Astrocyte of the hippocampus (primary cell): Measurements from ENCODE around the gene CCR7.
"Not testable (repeated sequence)": the region's sequence is repeated elsewhere in the genome, so short reads cannot be mapped to it uniquely, and the experiment has no call there.

Source experiments
- DNase-seq: peaks from one replicate; pipeline ENCODE4 v3.0.0; 2011; ENCODE audit warnings: low read depth, low spot score

The CCR7 gene

DNA sequence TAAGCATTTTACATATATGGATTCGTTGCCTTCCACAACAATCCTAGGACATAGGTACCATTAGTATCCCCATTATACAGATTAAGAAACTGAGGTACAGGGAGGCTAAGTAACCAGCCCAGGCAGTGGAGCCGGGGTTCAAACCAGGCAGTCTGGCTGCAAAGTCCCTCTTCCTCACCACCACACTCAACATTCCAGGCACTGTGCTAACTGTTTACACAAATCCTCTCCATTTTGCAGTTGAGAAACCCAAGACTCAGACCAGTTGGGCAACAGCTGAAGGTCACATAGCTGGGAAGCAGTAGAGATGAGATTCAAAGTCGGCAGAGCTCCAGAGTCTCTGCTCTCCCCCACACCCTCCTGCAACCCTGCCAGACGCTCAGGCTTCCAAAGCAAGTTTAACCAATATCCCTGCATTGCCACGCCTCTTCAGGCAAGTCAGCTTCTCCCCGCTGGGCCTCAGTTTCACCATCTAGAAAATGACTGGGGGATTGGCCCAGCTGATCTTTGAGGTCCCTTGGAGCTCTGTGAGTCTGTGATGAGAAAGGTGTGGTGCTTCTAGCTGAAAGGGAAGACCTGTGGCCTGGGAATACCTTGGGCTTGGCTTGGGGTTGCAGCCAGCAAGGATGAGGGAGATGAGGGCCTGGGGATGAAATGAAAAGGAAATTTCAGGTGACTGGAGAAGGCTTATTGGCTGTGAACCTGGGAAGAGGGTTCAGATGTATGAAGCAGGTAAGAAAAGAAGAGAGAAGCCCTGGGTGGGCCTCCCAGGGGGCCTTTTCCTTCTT, 14.0 kb downstream of the CCR7 start:
- peak; percentile 80 for DNase-seq

DNA sequence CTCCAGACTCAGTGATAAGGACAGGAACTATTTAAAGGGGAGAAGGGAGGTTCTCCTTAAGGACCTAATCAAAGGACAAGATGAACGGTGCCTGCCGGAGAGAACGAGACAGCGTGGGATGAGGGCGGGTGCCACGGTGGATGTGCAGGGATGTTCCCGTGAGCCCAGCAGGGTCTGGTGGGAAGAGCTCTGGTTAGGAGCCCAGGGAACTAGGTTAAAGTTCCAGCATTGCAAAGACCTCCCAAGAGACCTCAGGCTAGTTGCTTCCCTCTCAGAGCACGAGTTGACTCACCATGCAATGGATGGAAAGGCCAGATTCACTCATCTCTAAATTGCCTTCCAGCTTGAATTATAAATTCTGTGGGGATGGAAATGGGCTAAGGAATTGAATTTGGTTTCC, 14.7 kb downstream of the CCR7 start:
- no peak for DNase-seq

DNA sequence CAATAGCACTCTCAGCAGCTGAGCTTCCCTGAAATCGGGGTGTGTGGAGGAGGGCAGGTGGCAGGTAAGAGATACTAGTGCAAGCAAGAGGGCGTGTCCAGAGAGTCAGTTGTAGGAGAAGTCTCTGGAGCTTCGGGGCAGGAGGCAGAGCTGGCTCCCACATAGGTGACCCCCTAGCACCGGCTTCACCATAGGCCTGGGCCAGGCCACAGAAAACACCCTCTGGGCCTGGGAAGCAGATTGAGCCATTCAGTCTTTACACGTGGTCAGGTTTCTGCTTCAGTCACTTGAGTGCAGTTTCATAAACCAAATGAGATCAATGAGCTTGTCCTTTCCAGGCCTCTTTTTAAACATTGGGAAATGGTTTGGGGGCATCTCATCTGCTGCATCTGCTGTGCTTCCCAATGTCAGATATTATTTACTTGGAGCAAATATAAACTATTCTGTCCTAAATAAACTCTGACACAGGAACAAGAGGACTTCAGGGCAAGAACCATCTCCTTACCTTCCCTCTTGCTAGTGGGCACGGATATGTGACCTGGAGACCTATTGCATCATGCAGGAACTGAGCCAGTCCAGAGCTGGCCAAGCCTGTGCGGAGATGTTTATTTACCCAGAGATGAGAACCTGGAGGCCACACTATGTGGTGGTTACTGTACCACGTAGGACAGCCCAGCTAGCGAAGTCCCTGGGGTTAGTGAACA, 16.1 kb downstream of the CCR7 start:
- DNase-seq: peak; percentile 65

DNA sequence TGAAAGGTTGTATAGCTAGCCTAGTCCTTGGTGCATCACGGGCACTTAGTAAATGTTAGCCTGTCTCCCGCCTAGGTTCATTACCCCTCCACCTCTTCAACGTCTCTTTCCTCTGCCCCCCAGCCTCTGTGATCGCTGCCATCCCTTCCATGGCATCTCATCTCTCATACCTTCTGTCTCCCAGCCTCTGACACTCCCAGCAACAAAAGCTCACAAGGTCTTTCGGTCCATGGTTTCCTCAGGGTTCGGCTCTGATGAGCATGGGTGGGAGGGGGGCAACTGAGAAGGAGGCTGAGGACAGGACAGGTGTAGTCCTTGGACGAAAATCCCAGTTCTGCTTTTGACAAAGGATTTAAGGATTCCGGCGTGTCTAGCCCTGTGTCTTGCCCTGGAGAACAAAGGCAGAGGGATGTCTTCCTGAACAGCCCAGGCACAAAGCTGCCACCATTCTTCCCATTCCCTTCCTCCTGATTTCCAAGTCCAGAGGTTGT, 16.7 kb downstream of the CCR7 start:
- DNase-seq: no peak

DNA sequence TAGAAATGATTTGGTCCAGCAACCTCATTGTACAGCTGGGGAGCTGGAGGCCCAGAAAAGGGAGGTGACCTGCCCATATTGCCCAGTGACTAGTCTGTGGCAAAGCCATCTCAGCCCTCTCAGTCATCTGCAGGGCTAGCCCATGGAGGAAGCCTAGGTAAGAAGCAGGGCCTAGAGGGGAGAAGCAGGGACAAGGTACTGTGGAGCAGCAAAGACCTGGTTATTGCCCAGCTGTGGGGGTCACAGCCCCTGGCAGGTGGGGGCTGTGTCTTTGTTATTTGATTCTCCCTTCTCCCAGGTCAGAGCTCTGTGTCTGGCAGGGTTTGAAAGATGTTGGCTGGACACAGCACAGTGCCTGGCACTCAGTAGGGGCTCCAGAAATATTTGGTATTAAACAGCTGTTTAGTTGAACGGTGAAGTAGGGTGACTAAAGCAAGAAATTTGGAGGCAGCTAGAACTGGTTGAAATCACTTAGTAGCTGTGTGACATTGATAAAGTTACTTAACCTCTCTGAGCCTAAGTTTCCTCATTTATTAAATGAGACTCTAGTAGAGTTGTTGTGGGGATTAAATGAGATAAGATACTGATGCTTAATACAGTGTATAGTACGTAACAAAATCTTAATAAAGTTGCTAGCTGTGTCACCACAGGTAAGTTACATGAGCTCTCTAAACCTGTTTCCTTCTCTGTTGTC, 17.3 kb downstream of the CCR7 start:
- no peak for DNase-seq

DNA sequence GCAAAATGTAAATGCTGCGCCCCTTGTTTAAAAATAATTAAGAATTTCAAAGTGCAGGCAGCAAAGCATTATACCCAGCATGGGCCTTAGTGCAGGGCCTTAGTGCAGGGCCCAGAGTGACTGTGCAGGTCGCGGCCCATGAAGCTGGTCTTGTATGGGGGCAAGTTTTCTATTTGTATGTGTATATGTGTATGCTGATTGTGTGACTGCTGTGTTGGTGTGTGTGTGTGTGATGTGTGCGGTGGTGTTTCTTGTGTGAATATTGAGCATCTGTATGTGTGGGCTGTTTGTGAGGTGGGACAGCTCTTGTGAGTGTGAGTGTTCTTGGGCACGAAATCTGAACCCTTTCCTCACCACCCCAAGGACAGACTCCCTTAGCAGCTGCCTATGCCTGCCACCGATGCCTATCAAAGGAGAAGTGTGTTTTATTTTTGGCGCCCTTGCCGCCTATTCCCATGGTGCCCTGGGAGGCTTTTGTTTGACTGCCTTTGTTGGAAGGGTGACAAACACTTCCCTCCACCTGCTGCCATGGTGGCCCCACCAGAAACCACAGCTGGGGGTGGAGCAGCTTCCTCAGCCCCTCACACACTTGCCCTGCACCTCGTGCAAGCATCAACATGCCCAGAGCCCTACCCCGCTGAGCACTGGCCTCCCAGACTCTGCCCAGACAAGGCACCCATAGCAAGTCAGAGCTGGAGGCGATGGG, 18.0 kb downstream of the CCR7 start:
- peak; percentile 60 for DNase-seq

DNA sequence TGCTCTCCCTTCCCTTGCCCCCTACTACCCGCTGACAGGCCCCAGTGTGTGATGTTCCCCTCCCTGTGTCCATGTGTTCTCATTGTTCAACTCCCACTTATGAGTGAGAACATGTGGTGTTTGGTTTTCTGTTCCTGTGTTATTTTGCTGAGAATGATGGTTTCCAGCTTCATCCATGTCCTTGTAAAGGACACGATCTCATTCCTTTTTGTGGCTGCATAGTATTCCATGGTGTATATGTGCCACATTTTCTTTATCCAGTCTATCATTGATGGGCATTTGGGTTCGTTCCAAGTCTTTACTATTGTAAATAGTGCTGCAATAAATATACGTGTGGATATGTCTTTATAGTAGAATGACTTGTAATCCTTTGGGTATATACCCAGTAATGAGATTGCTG, 18.8 kb downstream of the CCR7 start:
- not testable (repeated sequence) for DNase-seq

DNA sequence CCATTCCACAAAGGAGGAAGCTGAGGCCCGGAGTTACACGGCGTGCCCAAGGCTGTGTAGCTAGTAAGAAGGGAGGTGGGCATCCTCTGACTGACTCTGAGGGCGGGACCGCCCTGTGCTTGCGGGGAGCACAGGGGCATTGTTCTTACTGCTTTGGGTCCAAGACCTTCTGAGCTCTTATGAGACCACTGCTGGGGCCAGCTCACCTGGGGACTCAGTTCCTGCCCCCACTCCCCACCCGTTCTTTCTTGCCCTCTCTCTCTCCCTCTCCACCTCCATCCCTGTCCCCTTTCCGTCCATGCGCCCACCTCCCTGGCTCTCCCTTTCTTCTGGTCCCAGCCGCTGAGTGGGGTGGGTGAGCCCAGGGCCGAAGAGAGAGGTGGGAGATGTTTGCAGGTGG, 19.6 kb downstream of the CCR7 start:
- DNase-seq: no peak

DNA sequence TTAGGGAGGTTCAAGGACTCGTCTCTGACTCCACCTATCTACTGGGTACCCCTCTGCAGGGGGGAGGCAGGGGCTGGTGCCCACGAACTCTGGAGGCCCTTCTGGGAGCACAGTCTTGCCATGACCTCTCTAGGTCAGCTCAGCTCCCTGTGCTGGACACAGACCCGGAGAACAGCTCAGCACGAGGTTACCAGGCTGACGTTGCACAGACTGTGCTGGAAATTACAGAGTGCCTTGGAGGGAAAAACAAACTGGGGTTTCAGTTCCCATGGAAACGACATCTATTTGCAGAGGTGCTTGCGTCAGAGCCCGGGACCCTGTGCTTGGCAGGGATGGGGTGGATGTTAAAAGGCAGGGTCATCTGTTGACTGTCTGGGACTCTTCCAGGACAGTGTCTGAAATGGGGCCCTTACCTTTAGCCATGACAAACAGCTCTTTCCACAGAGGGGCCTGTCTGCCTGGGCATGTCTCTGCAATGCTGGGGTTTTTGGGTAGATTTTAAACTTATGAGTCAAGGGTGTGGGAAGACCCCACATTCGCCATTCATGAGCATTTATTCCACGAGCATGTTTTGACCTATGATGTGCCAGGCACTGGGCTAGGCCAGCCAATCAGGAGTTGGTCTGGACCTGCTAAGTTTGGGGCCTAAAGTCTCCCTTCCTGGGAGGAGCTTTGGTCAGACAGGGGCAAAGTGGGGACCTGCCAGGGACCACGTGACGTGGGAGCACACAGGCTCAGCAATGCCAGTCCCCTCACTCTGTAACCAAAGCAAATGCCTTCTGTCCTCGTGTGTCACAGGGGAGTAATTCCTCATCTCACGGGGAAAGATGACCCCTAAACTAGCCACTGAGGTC, 22.5 kb downstream of the CCR7 start:
- DNase-seq: peak; percentile 86

DNA sequence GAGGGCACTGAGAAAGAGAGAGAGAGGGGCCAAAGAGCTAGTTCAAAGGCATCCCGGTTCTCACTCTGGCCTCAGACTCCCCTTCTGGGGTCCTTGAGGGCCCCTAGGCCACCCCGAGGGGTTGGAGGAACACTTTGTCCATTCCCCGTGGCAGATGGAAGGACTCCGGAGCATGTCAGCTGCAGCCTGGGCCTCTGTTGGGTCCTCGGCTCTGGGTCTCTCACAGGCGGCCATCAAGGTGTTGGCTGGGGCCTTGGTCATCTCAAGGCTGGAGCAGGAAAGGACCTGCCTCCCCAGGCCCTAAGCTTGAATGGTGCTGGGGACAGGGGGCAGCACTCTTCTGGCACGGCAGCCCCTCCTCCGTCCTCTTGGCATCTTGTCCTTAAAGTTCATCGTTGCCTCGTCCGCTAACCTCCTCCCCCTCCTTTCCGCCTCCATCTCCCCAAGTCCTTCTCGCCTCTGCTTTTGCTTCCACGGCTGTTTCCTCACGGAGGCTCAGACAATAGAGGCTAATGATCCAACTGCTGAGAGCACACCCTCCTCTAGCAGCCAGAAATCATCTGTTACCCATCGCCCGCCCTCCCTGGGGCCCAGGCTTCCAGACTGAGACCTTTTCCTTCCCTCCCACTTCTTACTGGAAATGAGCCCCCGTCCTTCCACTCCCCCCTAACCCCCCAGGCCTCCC, 23.3 kb downstream of the CCR7 start:
- no peak for DNase-seq

DNA sequence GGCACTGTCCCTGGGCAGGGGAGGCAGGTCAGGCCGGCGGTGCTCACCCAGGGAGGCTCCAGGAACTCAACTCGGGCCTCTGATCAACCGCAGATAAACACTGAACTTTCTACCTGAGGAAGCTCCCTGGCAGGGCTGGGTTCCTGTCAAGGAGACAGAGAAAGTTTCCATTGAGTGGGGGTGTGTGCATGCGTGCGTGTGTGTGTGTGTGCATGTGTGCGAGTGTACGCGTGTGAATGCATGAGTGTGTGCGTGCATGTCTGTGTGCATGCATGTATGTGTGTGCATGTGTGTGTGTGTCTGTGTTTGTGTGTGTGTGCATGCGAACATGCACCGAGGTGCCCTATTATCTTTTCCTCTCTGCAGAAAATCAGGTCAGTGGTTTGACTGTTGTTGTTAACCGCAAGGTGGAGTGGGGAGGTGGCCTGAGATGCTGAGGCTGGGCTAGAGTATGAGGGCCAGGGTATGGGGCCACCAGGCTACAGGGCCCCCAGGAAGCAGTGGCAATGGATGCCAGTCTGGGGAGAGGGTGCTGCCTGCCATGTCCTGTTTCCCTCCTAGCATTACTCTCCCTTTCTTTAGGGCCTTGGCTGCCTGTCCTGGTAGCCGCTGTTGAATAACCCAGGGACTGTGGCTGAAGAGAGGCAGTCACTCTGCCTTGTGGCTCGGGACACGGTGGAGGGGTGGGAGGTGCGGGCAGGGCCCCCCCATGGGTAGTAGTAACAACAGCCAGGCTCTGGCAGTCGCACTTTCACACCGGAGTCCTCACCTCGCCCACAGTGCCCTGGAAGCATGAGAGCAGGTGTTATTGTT, 24.0 kb downstream of the CCR7 start:
- DNase-seq: no peak

DNA sequence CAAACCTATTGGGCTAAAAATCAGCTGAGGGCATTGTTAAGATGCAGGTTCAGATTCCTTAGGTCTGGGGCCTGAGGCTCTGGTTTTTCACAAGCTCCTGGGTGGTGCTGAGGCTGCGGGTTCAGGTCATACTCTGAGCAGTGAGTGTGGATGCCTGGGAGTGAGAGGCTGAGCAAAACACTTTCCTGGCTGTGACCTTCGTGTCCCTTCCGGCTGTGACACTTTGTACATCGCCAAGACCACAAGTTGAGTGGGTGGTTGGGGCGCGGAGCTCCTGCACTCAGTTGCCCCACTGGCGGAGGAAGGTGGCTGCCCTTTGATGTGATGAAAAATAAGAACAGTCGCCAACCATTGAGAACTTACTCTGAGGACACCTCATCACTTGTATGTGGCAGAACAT, 24.8 kb downstream of the CCR7 start:
- DNase-seq: no peak

DNA sequence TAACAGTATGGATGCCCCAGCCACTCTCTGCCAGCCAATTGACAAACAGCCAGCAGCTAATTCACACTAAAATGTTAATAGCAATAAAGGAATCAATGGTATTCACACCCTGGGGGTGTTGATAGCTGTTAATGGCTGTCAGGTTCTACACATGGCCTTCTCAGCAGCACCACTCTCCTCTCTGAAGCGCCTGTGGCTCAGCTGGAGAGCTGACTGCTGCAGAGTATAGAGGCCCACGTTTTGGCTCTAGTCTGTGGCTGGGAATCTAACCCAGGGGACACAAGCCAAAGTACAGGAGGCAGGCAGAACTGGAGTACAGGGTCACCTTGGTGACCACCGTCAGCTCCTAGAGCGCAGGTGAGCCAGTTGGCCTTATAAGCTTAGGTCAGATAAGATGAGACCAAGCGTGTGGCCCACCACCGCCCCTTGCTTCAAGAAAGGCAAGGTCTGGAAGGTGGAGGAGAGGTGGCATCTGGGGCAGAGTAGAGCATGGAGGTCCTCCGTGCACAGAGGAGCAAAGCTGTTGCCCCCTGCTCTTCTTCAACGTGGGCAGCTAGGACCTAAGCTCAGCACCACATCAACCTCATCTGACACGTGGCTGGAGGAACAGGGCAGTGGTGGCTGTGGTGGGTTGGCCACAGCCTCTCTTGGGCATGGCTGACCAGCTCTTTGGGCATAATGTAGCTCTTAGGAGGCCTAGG, 25.4 kb downstream of the CCR7 start:
- no peak for DNase-seq

DNA sequence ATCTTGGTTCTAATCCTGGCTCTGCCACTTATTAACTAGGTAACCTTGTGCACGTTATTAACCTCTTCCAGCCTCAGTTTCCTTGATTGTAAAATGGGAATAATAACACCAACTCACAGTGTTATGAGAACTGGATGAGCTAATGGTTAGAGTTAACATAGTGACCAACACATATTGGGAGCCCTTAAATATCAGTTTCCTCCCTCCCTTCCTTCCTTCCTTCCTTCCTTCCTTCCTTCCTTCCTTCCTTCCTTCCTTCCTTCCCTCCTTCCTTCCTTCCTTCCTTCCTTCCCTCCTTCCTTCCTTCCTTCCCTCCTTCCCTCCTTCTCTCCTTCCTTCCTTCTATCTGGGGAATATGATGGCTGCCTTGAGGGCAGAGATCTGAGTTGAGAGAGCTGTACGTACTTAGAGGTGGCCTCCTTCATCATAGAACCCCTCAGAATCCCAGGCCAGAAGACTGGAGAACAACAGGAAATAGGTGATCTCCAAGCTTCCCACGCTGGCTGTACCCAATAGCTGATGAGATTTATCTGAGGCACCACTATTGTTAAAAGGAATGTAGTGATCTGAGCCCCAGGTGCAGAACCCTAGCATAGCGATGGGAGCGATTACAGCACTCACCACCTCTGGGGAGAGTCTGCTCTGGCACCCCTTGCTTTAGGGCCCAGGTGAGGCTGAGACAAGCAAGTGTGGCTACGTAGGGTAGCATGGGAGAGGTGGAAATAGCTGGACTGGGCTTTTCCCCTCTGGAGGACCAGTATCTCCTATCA, 26.2 kb downstream of the CCR7 start:
- no peak for DNase-seq

DNA sequence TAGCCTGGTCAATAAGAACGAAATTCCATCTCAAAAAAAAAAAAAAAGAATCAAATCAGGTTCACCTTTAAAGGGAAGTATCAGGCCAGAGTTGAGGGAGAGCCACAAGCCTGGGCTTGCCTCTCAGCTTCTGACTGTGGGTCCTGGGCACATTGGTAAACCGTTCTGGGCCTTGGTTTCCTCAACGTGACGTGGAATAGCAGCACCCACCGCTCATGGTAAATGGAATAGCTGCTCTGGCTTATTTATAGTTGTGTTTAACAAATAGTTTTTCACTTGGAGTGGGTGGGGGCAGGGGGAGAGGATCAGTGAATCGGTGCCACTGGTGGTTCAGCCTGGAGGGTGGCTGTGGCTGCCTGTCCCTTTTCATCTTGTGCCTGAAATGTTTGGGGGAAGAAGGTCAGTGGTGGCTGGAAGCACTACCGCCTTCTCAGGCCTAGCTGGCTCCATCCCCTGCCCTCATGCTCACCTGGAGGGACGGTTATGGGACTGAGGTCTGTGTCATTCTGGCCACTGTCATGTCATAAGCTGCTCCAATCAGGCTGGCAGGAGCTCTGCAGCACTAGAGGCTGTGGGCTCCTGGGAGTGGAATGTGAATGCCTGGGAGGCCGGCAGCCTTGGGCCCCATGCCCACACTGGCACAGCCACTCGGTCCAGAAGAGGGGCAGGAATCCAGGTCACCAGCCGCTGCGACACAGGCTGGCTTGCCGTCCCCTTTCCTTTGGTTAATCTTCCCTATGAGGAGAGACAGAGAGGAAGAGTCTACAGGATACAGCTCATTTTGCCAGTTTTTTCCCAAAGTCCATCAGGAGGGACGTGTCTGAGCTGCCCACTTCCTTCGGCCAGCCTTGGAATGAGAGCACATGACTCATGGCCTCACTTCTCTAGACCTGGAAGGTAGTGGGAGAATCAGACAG, 27.0 kb downstream of the CCR7 start:
- peak; percentile 78 for DNase-seq

DNA sequence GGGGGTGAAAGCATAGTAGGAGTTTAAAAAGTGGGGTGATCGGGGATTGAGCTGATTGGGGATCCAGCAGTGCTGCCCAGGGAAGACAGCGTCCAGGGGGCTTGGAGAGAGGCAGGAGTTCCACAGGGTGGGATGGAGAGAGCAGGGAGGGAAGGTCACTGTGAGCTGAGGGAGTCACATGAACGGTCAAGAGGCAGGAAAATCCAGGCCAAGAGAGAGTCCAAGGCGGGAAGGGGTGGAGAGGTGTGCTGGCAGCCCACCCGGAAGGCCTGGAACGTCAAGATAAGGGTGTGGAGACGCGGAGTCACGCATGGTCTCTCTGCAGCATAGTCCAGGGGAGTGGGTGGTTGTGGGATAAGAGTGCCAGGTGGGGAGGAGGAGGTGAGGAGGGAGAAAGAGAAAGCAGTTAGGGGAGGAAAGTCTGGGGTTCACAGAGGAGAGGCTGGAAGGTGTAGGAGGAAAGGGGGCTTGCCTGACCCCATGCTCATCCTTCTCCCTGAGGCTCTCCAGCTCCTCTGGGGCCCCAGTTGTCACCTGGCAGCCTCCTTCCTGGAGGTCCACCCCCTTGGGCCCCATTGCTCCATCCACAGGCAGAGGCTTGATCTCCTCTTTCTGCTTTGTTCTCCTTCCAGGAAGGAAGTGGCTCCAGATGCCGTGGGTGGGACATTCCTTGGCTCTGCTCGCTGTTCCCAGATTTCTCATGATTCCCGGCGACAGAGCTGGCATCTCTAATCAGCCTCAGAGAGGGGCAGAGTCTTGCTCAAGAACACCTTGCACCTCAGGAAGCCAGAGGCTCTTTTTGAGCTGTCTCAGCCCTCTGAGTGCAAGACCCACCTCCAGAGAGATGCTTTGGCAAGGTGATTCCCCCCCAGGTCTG, 28.7 kb downstream of the CCR7 start:
- DNase-seq: no peak
